Activated B cell treated with CpG ODN at 0.5 μM for 24 hours (primary cell): ENCODE data around the gene BARHL2. TPM values are rescaled to one million over a fixed set of nuclear protein-coding genes. Genes with fewer than 3 reads are reported as not detected.

Experiments used
- ATAC-seq: fragments of 200-7000 bp; cut with Tn5 transposase; one replicate; pipeline ENCODE4 v1.10.0; 2021; ENCODE audit warnings: low read depth, mild to moderate bottlenecking, moderate library complexity
- CTCF ChIA-PET: fragments of 350-600 bp; sonication (Branson Sonifier 250); formaldehyde crosslinking; loops from one replicate; lab custom pipeline; 2021; ENCODE audit warnings: antibody characterized with exemption; lab: Charles Lee
- POLR2A ChIA-PET: fragments of 350-600 bp; sonication (Branson Sonifier 250); formaldehyde crosslinking; loops from one replicate; lab custom pipeline; 2021; ENCODE audit warnings: antibody characterized with exemption; lab: Charles Lee
- DNase-seq: peaks from one replicate; pipeline ENCODE4 v3.0.0; 2022
- H3K27ac Mint-ChIP-seq: one replicate; pipeline ENCODE4 v1.8.0; 2020; ENCODE audit warnings: mixed read lengths
- H3K27me3 Mint-ChIP-seq: one replicate; pipeline ENCODE4 v1.8.0; 2021; ENCODE audit warnings: mixed read lengths
- H3K36me3 Mint-ChIP-seq: one replicate; pipeline ENCODE4 v1.8.0; 2021; ENCODE audit warnings: low read depth, mixed read lengths
- H3K4me1 Mint-ChIP-seq: one replicate; pipeline ENCODE4 v1.8.0; 2021; ENCODE audit warnings: mixed read lengths
- H3K4me3 Mint-ChIP-seq: one replicate; pipeline ENCODE4 v1.8.0; 2020; ENCODE audit warnings: mild to moderate bottlenecking, mixed read lengths
- H3K9me3 Mint-ChIP-seq: one replicate; pipeline ENCODE4 v1.8.0; 2020; ENCODE audit warnings: mixed read lengths
- CTCF ChIP-seq: fragments of 200-600 bp; IDR thresholded peaks from one replicate; pipeline ENCODE4 v1.8.0; 2022; ENCODE audit warnings: antibody characterized with exemption, mild to moderate bottlenecking
- intact Hi-C: fragments of 100-400 bp; cut with micrococcal nuclease; formaldehyde crosslinking; loops from one replicate; pipeline ENCODE4 v1.15.1; 2024
- total RNA-seq: library from RNA; stranded (reverse); gene quantifications from 2 replicates; pipeline ENCODE4 v1.2.3, GENCODE V29; 2022

Gene BARHL2
- total RNA-seq, 1 donor from 2014 or later, result not detected

- Mint-ChIP-seq H3K4me3 (no peak overlapping the region), H3K4me1 (no peaks in the 10 kb centered on the region), H3K9me3 (no peaks in the 10 kb centered on the region), H3K36me3 (no peaks in the 10 kb centered on the region), H3K27ac (no peak overlapping the region), H3K27me3 (peaks cover 11% of the 10 kb centered on the region)
- DNase-seq, result no peak
- no peak for ATAC-seq
- ChIA-PET POLR2A (no interaction called here), CTCF (no interaction called here)
- intact Hi-C loops, result no loop called here
- no peak for TF ChIP-seq CTCF
Observed at GRCh38 chr1:90687747-90688146, 29.4 kb downstream of the BARHL2 start.

- ChIA-PET CTCF (no interaction called here), POLR2A (no interaction called here)
- H3K9me3 Mint-ChIP-seq, result peaks cover 18% of the 10 kb centered on the region
- intact Hi-C loops, result no loop called here
- H3K27ac Mint-ChIP-seq, result no peak overlapping the region
- H3K4me3 Mint-ChIP-seq, result no peak overlapping the region
- TF ChIP-seq CTCF, result no peak
- DNase-seq, result no peak
- H3K4me1 Mint-ChIP-seq, result no peaks in the 10 kb centered on the region
- no peak for ATAC-seq
- no peaks in the 10 kb centered on the region for H3K27me3 Mint-ChIP-seq
- no peaks in the 10 kb centered on the region for H3K36me3 Mint-ChIP-seq
Observed at GRCh38 chr1:90675161-90675847, 41.8 kb downstream of the BARHL2 start.

GRCh38 chr1:90671741-90672140 lies 45.4 kb downstream of the BARHL2 start:
- DNase-seq (no peak), ATAC-seq (no peak)
- intact Hi-C loops, result no loop called here
- H3K4me3 Mint-ChIP-seq, result no peak overlapping the region
- TF ChIP-seq CTCF, result no peak
- POLR2A ChIA-PET, result no interaction called here
- H3K4me1 Mint-ChIP-seq, result no peaks in the 10 kb centered on the region
- H3K36me3 Mint-ChIP-seq, result no peaks in the 10 kb centered on the region
- no peak overlapping the region for H3K27ac Mint-ChIP-seq
- peaks cover 18% of the 10 kb centered on the region for H3K9me3 Mint-ChIP-seq
- peaks cover 5% of the 10 kb centered on the region for H3K27me3 Mint-ChIP-seq
- CTCF ChIA-PET, result no interaction called here

GRCh38 chr1:90671251-90671650 lies 45.9 kb downstream of the BARHL2 start:
- no peak for TF ChIP-seq CTCF
- H3K4me1 Mint-ChIP-seq, result no peaks in the 10 kb centered on the region
- no peak overlapping the region for H3K27ac Mint-ChIP-seq
- ATAC-seq (no peak), DNase-seq (no peak)
- intact Hi-C loops, result no loop called here
- H3K36me3 Mint-ChIP-seq, result no peaks in the 10 kb centered on the region
- peaks cover 5% of the 10 kb centered on the region for H3K27me3 Mint-ChIP-seq
- no peak overlapping the region for H3K4me3 Mint-ChIP-seq
- peaks cover 15% of the 10 kb centered on the region for H3K9me3 Mint-ChIP-seq
- POLR2A ChIA-PET, result no interaction called here
- CTCF ChIA-PET, result no interaction called here
